HG02981 (cell line): ENCODE data around the gene METTL14.

ENCODE experiments used
- ATAC-seq: cut with Tn5 transposase; IDR thresholded peaks from one replicate; pipeline ENCODE4 v1.9.1; 2021; ENCODE audit warnings: mild to moderate bottlenecking, moderate library complexity; ENCODE audit not compliant: unreplicated experiment

The METTL14 gene

DNA sequence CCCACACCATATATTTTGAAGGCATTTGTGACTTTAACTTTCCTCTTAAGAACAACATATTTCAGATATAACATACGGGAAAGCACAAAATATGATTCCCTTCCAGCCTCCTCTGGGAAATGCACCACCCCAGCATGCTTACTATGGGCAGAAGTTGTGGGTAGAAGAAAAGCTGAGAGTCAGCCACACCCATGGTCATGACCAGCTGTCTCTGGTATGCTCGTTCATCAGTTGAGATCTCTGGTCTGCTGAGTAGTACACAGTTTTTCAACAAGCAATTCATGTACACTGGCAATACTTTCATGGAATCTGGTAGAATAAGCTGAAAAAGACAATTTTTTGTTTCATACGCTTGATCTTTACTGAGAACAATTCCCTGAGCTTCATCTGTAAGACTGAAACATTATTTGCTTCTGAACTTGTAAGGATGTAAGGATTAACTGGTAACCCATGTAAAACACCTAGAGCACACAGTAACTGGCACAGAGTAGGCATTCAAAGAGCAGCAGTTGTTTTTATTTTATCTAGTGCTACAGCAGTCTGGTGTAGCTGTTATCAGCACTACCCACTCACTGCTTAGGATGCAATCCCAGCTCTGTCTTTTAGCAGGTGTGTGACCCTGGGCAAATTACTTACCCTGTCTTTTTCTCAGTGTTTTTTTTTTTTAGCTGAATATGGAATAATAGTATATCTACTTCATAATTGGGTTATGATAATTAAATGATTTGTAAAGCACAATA lies 47.6 kb downstream of the METTL14 start:
- ATAC-seq = no peak

DNA sequence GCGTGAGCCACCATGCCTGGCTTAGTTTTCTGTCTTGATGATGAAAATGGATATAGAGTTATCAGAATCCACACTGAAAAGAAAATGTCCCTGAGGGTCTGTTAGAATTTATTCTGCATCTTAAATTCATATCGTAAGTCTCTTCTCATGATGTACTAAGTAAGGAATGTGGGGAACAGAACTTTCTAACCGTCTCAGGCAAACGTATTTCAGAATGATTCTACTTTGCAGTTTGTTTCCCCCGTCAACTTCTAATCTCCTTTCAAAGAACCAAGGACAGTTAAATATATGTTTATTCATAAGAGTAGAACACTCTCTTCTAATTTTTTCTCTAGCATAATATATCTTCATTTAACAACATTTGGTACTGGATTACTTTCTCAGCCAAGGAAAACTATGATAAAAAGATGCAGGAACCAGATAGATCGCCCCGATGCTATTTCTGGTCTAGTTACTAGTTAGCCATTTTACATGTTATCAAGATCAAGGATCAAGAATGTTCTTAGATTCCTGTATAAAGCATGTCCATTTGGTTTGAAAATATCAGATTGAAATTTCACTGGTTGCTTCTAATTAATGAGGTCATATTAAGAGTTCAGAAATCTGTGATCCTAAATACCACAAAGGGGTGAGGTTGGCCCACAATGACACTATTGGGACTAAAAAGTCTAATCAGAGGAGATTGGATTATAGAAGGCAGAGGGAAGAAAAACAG lies 49.5 kb downstream of the METTL14 start:
- ATAC-seq = no peak

DNA sequence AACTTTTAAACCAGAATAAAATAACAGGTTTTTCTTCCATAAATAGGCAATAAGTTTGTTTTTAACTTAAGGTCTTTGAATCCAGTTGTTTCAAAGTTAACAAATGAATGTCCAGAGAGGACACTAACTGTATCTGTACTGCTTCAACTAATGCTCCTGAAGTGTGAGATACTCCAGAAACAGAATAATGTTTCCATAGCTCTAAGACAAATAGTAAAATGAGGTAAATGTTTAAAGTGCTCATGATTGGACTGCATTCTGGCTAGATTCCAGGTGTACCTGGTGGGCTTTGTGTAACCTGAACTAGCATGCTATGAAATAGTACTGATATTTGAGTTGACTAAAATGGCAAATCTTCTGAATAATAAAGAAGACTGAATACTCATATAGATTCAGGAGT lies 51.7 kb downstream of the METTL14 start:
- no peak for ATAC-seq

DNA sequence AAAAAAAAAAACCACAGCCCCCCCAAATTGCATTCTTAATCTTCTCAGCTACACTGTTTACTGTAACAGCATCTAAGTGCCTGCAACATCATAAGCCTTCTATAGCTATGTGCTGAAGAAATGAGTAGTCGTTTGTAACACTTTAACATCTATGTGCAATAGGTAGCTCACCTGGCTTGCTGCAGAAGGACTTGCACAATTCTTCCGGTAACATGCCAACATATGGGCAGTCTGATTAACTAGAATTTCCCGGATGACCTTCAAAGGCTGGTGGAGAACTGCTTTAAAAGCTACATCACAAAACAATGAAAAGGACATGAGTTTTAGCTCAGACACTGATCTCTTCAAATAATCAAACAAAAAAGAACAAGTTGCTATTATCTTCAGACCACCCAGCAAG lies 52.9 kb downstream of the METTL14 start:
- ATAC-seq = no peak

DNA sequence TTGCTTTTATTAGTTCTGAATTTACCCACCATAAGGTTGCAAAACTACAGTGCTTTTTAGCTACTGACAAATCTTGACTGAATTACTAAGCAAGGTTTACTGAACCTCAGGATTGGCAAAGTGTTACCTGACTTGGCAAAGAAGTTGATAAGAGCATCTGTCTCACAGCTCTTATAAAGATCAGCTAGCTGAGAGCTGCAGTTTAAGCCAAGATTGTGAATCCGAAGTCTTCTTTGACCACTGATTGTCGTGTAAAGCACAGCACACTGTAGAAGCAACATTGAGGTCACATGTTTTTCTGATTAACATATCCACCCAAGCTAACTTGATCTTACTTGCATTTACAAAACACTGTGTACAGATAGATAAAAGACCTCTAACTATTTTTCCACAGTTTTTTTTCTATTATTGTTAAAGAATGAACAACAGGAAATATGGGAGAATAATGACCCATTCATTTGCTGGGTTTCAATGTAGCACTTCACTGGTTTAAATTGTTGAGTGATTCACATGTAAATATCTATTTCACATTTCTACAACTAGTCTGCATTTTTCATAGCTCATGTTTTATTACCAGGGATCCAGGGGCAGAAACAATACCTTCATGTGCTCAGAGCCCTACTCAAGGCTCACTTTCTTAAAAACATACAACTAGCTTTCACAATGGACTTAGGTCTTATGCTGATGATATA lies 54.0 kb downstream of the METTL14 start:
- no peak for ATAC-seq

DNA sequence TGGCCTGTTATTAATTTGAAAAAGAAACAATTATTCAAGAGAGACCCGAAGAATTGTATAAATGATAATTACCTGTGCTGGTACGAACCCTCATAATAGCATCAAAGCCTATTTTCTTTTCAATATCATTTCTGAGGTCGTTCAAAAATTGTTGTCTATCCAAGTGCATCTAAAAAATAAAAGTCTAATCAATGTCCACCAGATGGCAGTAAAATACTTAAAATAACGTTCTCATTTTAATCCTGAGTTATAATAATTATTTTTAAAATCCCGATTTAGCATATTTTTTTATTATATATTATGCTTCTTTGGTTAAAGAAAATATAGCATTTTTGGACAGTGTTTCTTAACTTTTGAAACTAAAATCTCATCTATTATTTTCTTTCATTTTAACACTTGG lies 55.7 kb downstream of the METTL14 start:
- ATAC-seq = no peak

DNA sequence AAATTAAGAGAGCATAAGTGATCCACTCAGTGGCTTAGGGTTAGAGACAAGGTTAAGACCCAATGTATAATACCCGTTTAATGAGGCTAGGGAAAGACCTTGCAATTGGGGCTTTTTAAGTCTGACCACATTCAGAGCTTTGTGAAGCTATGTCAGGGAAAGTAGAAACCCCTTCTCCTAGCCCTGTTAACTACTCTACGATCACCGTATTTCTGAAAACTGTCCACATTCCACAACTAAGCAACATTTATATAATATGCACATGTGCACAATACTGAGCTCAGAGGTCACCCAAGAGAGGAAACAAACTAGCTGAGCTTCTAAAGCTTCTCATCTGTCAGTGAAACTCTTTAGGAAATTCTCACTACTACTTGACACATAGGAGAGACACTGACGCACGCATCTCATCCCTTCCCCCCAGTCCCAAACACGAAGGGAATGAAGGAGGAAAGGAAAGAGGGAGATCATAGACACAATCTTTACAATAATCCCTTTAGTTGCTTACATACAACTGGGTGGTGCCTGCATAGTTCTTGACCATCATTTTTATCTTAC lies 56.2 kb downstream of the METTL14 start:
- no peak for ATAC-seq

DNA sequence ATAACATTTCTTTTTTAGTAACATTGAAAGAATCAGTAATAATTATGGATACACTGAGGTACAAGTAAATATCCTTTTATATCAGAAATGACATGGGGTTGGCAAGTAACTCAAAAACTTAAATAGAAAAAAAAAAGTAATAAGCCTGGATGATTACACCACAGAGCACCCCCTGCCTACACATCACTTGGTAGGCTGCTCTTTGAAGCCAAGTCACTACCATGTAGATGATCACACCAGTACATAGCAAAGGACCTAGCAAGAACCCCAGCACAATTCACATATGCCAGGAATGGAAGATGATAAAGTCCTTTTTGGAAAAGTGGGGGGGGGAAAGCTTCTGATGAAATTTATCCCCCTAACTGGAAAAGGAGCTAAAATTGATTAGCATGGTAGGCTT lies 56.9 kb downstream of the METTL14 start:
- no peak for ATAC-seq

DNA sequence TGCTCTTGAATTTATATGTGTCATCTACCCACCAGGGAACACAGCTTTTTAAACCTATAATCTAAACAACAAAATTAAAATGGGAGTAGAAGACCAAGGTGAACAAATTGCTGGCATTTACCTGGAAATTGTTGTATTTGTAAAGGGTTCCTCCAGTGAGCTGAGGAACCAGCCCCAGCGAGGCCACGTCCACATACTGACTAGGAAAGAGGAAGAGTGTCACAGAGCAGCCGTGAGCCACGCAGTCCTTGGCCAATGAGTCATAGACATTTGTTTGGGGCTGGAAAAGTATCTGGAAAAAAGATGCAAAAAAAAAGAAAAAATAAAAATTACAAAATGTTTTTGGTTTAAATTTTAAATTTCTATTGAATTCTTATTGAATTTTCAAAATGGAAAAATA lies 58.7 kb downstream of the METTL14 start:
- ATAC-seq = no peak

DNA sequence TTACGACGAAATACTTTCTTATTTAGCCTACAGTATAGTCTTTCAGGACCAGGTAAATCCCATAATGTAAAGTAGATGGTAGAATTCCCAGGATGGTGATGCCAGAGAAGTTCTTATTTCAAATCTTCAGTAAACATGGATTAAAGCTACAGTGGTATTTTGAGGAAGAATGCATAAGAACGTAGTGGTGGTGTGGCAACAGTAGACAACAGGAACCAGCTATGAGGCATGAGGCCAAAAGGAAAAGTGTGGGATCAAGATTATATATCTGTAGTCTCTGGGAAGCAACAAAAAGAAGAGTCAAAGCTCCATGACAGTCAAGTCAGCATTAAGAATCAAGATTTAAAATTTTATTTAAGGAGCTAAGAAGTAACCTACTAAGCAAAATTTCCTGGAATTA lies 60.2 kb downstream of the METTL14 start:
- no peak for ATAC-seq

DNA sequence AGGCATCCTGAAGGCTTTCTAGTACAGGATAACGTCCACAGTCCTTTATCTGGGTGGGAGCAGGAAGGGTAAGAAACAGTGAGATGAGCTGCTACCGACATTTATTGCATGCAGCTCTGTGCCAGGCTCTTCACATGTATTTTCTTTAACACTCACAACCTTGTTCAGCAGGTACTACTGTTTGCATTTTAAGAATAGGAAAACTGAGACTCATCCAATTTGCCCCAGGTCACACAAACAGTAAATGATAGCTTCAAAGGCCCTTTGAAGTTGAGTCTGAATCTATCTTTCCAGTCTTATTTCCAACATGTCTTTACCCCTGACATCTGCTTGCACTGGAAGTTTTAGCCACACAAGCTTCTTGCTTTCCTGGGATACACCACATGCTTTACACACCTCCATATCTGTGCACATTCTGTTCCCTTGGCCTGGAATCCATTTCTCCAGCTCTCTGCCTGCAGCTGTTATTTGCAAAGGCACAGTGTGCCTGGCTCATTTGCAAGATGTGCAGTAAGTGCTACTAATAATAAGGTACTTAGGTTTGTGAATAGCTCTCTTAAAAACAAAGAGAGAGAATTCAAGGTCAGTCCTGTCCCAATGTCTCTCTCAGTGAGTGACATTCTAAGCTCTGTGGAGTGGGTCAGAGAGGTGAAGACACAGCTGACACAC lies 61.2 kb downstream of the METTL14 start:
- ATAC-seq = no peak

DNA sequence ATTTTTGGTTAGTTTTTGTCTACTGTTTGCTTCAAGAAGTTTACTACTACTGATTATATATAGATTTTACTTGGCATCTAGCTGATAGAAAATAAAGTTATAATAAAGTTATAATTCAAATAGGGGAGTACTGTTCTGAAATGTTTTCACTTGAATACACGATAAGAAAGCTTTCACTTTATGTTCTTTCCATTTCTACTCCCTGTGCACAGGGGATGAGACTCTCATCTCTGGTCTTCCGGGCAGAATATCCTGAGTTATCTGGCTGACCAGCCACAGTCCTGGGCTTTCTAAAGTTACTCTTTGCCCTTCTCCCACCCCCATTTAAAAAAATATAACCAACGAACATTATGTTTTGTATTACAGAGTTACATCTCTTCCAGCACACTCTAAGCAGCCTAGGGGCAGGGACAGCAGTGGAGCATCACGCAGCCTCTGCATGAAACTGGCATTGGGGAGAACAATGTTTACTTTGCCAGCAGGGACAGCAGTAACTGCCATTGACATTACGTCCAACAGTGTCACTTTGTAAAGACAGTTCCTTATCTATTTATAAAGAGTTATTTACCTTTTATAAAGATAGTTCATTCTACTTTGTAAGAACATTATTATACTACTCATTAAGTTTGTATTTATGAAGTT lies 64.3 kb downstream of the METTL14 start:
- ATAC-seq = no peak

DNA sequence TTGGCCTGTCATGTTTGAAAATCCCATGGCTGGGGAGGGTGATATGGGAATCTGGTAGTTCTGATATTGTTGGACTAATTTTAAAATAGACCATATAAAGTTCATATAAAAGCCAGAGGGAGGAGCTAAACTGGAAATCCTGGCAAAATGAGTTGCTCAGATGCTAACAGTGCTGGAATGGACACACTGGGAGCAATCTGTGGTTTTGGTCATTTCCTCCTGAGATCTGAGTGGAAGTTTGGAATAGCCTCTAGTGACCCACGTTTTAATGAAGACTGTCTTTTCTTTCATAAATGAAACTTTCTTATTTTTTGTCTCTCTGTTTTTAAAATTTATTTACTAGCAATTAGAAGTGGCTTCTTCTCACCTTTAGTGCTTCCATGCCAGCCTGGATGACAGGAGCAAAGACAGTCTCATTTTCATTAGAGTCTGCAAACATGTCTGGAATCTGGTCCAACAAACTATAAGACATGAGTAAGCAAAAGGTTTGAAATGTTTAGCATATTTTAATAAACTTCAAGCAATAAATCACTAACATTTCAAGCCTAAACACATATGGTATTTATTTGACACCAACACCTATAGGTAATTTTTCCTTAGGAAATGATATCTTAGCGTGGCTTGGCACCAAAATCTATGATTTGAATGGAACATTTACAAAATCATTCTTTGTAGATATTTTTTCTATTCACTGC lies 66.6 kb downstream of the METTL14 start:
- no peak for ATAC-seq

DNA sequence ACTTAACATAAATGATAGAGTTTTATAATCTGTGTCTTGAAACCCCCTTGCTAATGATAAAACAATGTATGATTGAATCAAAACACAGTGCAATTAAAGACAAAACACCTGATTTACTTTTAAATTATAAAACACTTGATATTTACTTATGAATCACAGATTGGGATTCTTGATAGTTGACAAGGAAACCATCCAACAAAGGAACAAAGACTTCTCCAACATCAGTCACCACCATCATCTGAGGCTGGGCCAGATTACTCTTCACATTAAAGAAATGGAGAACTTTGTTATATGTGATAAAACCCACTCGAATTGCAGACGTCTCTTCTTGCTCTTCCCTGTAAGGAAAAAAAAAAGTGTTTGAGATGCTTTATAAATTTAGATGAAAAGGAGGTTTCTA lies 67.4 kb downstream of the METTL14 start:
- ATAC-seq = no peak

DNA sequence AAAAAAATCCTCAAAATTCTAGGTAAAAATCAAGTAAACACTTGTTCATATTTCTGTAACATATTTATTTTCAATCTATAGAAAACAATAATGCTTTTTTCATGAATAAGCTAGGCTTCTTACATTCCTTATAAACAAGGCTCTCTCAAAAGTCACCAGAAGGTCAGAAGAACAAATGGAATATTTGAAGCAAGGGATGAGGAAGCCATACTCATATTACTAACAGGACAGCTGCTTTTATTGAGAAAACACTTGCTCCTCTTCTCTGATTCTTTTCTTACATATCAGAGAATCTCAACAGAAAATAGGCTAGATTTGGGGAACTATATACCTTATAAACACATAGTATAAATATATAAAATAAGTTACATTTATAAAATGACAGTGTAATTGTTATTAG lies 67.9 kb downstream of the METTL14 start:
- no peak for ATAC-seq

DNA sequence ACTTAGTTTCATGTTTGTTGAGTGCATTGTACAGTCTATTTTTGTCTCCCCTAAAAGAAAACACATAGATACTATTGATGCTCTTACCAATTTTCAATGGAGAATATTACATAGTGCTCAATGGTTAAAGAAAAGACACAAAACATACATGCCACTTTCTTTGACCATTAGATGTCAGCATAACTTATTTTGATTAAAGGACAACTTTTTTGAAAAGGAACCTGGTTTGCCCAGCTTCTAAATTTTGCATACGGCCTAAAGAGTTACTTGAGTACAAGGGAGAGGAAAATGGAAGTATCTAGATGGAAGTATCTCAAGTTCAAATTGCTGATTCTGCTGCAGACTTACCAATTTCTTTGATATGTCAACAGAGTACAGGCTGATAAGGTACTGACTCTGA lies 68.5 kb downstream of the METTL14 start:
- no peak for ATAC-seq

DNA sequence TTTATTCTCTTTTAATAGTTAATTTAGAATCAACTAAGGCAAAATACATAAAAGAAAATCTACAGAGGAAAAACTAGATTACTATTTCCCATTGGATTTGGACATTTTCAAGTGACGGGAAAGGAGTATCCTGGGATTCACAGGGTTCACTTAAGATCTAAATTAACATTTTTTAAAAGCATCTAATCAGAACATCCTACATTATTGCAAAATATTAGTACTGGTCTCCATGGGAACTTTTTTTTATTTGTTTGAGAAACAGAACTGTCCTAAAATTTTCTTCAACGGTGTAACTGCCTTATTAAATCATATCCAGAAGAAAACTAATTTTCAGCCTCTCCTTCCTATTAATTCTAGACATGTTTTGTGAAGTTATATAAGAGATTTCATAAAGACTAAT lies 69.7 kb downstream of the METTL14 start:
- no peak for ATAC-seq

DNA sequence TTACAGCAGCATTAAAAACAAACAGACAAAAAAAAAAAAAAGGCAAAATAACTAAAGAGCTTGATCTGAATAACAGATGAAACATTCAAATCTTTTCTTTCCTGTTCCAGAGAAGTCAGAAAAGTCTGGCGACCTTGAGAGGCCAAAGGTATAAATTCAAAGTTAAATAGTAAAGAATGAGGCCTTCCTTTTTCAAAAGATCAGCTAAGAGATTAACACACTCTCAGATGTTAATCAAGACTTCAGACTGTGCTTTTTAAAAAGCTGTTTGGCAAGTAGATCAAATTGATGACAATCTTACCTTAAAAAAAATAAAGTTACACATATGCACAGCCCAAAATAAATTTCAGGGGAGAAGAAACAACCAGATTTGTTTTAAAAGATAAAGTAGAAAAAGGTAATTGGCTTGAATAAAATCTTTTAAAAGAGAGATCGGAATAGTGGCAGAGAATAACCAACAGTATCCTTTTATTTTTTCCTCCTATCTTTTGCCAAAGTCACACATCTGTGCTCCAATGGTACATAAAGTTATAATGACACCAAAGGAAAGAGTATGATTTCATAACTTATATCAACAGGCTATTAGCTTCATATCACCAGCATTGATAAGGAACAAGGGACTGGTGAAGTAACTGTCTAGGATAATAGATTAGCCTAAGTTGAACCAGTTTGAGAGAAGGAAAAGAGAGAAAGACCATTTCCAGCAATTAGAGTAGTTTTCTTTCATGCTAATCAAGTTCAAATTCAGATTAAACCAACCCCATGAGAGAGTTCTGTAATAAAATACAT lies 70.4 kb downstream of the METTL14 start:
- no peak for ATAC-seq

DNA sequence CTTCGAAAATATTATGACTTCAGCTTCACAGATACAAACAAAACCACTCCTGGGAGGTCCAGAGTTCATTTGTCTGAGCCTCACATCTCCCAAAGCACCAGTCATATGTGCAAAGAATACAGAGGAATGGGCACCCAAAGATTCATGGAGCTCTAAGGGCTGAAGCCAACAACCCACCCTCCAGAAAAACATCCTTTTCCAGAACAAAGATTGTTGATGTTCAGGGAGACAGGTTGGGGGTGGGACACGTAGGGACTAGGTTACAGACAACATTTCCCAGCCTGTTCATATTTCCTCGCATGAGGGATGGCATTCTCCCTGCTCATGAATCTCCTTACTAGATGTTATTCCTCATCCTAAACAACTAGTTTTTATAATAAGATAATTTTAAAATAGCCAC lies 71.2 kb downstream of the METTL14 start:
- no peak for ATAC-seq
